ENCODE measurements around the gene SERPINB6.
"Not testable (repeated sequence)": the region's sequence is repeated elsewhere in the genome, so short reads cannot be mapped to it uniquely, and the experiment has no call there.

SERPINB6 gene

DNA sequence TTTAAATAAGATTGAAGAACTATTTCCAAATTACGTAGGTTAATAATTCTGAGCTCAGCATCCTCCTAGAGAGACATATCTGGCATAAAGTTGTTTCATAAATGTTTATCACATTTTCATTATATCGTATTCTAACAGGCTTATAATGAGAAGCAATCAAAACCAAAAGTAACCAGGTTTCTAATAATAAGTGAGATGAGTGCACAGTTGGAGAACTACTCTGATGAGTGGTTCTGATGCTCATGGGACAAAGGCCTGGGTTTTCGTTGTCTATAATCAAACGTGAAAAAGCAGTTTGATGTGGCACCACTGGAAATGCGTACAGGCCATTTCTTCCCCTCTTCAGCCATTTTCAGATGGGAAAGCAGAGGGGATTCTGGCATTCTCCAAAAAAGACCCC, 4.7 kb upstream of the SERPINB6 start:
- no peak for DNase-seq

DNA sequence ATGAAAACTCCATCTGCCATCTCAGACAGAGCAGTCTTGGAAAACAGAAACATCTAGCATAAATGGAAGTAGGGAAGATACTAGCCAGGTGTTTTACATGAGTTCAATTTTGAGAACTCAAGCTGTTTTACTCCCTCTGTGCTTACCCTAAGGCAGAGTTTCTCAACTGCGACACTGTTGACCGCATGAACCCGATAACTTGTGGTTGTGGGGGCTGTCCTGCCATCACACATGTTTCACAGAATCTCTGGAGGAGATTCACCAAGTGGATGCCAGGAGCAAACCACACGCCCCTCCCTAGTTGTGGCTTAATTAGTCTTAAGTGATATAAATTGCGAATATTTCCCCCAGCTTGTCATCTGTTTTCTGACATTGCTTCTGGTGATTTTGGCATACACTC, 2.3 kb upstream of the SERPINB6 start:
- no peak for DNase-seq

DNA sequence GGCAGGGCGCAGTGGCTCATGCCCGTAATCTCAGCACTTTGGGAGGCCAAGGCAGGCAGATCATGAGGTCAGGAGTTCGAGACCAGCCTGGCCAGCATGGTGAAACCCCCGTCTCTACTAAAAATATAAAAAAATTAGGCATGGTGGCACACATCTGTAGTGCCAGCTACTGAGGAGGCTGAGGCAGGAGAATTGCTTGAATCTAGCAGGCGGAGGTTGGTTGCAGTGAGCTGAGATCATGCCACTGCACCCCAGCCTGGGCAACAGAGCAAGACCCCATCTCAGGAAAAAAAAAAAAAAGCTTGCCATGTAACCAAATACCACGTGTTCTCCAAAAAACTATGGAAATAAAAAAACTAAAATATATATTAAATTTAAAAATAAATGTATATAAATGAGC, 1.8 kb upstream of the SERPINB6 start:
- DNase-seq, result not testable (repeated sequence)

DNA sequence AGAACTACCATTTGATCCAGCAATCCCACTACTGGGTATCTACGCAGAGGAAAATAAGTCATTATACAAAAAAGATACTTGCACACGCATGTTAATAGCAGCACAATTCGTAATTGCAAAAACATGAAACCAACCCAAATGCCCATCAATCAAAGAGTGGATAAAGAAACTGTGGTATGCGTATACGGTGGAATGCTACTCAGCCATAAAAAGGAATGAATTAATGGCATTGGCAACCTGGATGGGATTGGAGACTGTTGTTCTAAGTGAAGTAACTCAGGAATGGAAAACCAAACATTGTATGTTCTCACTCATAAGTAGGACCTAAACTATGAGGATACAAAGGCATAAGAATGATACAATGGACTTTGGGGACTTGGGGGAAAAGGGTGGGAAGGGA, 1.3 kb upstream of the SERPINB6 start:
- not testable (repeated sequence) for DNase-seq

DNA sequence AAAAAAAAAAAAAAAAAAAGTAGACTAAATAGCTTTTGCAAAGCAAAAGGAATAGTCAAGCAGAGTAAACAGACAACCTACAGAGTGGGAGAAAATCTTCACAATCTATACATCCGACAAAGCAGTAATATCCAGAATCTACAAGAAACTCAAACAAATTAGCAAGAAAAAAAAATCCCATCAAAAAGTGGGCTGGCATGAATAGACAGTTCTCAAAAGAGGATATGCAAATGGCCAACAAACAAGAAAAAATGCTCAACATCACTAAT, 786 bp upstream of the SERPINB6 start:
- DNase-seq, result not testable (repeated sequence)

DNA sequence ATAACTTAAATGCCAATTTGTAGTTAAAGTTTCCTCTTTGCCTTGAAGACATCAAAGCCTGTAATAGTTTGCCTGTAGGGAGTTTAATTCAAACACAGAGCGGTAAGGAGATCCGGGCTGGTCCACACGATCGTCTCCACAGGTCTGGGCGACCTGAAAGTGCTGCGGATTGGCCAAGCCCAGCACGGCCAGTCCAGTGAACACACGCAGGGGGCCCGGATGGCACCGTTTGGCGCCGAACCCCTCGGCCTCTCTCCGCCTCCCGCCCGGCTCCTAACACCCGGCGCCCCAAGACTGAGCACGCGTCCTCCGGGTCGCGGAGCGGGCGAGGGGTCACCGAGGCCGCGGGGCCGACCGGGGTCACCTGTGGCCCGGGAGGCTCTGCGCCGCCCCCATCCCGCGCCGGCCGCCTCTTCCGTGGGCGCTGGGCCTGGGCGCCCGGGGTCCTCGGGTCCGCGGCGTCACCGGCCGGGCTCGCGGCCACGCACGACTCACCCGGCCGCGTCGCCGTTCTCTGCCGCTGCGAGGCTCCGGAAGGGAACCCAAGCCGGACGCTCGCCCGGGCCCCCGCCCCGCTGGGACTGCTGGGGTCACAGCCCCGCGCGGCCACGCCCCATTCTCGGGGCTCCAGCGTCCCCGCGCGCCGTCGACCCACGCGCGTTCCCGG, 481 bp downstream of the SERPINB6 start:
- DNase-seq, result no peak

DNA sequence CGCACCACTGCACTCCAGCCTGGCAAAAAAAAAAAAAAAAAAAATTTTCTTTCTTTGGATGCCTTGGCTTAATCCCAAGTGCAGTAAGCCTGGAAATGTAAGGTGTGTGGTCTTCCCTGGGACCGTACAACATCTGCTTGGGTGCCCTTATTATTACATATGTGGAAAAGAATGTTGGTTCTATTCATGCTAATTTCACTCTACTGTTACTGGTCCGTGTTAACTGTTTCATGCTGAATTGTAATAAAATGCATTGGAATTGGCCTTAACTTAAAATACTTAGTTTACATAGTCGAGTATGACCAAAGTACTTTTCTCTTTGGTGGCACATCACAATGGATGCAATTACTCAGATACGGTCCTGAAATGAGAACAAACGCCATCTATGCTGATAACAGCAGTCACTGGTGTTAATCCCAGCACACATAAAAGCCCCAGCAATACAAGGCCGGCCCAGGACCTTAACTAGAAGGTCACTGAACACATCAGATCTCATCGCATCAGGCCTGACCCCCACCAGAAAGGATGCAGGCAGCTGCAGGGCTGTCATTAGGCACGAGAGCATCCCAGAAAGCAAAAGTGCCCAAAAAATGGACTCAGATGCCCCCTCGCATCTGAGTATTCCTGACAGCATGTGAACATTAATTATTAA, 1.2 kb downstream of the SERPINB6 start:
- no peak for DNase-seq

DNA sequence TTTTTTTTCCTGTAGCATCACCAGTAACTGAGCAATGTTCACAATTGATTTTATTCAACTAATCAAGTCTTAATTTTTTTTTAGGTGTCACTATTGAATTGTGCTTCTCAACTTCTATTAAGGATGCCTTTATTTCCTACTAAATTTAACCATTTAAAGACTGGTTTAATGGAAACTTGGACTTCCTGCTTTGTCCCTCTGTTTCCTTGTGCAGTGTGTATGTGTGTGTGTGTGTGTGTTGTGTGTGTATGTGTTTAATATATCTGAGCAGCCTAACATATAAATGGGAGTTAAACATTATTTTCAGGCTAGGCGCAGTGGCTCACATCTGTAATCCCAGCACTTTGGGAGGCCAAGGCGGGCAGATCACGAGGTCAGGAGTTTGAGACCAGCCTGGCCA, 1.8 kb downstream of the SERPINB6 start:
- DNase-seq, result no peak

DNA sequence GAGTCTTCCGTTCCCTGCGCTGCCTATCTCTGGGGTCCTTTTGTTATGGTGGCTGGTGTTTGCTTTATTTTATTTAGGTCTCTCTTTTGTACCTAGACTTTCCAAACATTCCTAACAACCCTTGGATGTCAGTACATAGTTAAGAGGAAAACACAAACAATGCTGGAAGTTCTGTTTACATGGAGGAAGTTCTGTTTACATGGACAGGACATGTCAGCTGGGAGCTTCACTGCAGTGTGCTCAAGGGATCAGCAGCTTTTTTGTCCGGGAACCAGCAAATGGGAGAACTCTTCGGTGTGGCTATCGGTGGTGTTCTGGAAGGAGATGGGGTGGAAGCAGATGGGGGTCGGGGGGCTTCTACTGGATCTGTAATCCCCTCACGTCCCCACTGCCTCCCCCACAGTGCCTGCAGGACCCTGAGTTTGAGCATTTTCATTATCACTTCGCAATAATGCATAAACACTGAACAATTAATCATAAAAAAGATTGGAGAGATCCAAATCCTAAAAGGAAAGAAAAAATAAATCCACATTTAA, 2.7 kb downstream of the SERPINB6 start:
- DNase-seq, result no peak

DNA sequence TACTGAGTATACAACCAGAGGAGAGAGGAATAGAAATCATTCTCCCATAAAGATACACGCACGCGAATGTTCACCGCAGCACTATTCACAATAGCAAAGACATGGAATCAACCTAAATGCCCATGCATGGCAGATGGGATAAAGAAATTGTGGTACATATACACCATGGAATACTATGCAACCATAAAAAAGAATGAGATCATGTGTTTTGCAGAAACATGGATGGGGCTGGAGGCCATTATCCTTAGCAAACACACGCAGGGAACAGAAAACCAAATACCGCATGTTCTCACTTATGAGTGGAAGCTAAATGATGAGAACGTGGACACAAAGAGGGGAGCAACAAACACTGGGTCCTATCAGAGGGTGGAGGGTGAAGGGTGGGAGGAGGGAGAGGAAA, 3.4 kb downstream of the SERPINB6 start:
- no peak for DNase-seq

DNA sequence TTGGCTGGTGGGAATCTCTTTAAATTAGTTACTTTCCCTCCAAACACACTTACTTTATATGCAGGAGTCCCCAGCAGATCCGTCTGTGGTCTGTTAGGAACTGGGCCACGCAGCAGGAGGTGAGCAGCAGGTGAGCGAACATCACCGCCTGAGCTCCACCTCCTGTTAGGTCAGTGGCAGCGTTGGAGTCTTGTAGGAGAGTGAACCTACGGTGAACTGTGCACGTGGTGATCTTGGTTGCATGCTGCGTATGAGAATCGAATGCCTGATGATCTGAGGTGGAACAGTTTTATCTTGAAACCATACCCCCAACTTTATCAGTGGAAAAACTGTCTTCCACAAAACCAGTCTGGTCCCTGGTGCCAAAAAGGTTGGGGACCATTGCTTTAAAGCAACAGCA, 5.0 kb downstream of the SERPINB6 start:
- no peak for DNase-seq

DNA sequence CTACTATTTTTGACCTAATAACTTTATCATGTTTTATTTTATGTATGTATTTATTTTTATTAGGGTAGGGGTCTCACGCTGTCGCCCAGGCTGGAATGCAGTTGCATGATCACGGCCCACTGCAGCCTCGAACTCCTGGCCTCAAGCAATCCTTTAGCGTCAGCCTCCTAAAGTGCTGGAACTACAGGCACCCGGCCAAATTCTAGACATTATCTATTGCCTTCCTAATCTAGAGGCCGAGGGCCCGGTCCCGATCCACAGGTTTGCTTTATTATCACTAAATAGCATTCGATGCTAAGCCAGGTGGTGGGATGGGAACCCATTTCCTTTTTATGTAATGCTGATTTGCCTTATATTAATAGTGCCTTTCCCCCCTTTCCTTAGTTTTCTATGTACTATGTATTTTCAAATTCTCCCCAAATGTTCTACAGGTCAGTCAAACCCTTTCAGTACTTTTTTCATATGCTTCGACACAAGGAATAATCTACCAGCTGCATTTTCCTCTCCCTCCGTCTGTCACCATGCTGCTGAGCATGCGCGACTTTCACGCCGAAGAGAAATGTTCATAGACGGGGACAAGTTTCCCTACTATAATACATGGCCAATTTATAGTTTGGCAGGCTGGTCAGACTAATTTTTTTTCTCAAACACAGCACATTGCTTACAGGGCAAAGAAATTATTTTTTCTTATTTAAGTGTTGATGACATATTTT, 6.4 kb downstream of the SERPINB6 start:
- DNase-seq, result no peak

DNA sequence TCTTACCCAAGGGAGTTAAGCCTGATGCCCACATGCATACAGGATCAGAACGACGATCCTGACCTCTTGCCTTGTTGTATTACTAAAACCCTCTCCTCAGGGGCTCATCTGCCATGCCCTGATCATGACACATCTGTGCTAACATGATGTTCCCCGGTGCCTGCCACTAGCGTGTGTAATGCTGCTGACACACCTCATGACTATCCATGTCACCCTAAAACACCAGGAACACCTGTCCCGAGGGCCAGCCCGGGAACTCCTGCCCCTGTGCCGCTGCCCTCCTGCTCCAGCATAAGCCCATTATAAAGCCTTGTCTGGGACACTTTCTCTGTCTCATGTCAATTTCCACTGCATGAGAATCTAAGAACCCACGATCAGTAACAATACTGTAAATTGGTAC, 7.6 kb downstream of the SERPINB6 start:
- DNase-seq, result no peak

DNA sequence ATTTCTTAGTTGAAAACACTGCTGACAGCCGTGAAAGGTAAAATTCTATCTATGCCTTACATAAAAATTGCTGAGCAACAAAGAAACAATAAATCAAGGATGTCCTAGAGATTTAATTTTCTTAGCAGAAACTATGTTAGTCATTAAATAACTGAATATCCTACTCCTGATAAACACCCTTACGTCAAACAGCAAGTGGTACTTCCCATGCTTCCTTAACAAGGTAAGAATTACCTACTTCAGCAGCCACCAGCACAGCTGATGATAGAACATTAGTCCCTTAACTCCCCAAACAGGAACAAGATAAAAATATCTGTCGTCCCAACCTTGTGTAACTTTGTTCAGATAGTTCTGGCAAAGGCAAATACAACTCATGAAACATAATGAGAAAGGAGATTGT, 8.7 kb downstream of the SERPINB6 start:
- DNase-seq, result no peak

DNA sequence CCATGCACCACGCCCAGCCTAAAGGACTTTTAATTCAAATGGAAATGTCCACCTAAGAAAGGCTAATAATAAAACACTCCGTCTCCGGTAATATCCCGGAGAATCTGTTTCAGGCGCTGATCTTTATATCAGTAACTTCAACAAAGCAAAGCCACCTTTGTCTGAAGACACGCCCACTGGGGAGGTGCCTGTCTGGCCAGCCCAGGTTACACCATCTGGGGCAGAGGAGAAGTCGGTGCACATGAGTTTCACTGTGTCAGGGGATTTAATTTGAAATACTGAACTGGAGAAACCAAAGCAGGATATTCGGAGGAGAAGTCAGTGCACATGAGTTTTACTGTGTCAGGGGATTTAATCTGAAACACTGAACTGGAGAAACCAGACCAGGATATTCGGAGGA, 9.4 kb downstream of the SERPINB6 start:
- no peak for DNase-seq

DNA sequence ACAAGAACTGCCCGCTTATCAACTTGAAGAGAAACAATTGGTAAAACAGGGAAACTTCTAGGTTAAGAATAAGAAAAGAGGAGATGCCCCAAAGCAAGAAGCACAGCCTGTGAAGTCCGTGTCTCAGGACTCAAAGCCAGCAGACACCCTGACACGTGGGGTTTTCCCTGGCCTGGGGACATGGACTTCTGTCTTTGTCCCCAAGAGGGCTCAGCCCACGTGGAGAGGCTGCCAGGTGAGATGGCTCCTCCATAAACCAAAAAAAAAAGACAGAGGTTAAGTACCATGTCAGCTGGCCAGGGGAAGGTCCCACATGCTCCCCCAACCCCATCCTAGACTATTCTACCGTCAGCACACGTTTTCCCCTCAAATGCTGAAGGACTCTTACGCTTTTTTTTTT, 9.9 kb downstream of the SERPINB6 start:
- no peak for DNase-seq

DNA sequence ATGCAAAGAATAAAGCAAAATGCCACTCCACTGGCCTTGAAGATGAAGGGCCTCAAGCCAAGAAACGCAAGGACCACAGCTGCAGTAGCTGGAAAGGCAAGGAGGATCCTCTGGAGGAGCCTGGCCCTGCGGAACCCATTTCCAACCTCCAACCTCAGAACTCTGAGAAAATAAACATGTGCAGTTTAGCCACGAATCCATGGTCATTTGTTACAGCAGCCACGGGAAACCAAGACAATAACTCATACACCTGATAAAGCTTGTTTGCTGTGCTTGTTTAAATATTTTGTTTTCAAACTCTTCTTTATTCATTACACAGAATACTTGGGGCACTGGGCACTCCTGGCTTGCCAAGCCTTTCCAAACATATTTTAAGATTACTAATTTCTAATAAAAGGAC, 10.4 kb downstream of the SERPINB6 start:
- DNase-seq, result no peak

DNA sequence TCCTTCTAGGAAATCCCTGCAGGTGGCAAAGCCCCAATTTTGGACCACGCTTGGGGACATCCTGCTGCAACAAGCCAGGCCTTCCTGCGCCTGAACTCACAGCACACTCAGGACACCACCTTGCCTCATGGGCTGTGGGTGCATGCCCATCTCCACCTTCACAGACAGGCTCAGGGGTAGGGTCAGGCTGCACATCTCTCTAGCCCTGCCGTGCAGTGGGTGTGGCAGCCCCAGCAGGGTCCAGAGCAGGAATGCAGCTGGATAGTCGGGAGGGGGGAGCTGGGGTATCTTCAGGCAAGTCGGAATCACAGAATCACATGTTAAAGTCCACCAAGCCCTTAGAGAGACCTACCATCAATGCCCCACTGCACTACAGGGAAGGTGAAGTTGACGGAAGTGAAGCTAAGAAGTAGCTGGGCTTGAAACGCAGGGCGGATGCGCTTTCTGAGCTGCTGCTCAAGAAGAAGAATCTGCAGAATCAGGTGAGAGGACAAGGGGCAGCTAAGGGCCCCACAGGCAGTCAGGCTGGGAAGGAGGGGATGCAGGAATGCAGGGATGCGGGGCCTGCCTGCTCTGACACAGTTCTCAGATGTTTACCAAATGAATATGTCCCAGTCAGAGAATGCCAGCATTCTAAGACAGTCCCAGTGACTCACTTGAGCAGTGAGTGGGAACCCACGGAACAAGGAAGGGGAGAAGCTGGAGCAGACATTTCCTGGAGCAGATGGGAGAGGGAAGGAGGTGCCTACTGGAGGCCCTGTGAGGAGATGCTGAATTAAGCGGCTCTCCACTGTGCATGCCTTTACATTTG, 11.3 kb downstream of the SERPINB6 start:
- no peak for DNase-seq

DNA sequence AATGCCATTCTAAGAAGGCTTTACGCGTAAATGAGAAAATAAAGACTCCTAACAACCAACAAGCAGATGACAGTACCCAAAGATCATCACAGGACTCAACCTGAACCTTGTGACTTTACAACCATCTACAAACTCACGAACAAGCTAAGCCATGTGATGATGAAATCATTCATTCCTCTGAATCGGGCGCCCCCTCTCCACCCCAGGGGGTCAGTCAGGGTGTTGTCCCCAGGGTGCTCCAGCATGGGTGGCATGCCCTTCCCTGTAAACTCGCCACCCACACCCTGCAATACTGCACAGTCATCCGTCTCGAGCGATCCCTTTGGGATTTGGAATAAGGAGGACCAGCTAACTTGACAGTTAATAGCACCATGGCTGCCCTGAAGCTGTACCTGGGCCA, 12.6 kb downstream of the SERPINB6 start:
- no peak for DNase-seq

DNA sequence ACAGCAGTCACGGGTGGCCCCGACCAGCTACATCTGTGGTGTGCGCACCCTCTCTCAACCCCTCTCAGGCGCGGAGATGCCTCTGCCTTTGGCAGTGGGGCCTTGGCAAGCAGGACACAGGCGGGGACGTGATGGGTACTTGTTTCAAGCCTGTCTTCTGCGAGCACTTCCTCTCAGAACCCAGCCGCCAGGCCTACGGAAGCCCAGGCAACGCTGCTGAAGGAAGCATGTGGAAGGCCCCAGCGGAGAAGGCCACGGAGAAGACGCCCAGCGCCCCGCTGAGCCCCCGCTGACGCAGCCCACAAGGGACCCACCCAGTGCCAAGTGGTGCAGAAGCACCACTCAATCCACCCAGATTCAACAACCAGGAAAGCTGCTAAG, 13.0 kb downstream of the SERPINB6 start:
- DNase-seq, result no peak

DNA sequence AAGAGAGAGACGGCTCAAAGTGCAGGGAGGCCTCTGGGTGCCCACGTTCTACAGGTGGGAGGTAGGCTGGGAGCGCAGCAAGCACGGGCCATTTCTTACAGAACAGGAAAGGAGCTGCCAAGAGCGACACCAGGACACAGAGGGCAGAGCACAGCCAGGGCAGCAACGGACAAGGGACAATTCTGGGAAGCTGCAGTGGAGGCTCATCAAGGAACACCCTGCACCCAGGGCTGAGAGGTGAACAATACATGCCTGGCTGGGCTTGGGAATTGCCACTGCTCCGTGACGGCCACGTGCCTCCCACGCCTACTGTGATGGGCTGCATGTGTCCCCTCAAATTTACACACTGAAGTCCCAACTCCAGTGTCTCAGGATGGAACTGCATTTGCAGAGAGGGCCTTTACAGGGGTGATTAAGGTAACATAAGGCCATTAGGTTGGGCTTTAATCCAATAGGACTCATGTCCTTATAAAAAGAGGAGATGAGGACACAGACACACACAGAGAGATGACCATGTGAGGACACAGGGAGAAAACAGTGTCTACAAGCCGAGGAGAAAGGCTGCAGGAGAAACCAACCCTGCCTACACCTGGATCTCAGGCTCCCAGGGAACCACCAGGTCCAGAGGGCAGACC, 13.6 kb downstream of the SERPINB6 start:
- no peak for DNase-seq

DNA sequence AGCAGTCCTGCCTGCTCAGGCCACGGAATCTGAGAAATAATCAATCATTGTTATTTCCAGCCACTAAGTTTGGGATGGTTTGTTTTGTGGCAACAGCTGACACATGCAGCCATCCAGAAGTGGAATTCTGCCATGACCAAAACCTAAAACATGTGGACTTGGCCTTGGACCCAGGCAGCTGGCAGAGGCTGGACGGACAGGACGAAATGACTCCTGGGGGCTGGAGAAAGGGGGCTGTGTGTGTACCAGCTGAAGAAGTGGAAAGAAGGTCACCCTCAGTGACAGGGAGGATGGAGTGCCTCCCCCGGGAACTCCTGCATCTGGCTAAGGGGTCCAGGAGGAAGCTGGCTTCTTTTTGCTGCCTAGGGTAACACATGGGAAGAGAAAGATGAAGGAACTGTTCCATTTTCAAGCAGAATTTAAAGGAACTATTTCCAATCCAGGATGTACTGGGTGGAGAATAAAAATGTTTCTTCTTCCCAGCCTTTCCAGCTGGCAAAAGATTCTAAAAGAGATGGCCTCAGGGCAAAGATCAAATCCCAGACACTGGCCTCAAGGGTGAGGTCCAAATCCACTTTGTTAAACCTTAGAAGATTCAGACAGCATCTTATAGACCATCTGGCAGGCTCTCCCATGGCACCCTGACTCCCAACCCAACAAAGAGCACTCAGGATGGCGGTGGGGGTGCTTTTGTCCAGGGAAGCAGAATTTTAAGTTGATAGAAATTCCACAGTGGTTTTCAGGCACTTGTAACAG, 14.3 kb downstream of the SERPINB6 start:
- DNase-seq, result no peak
